Osteocyte (in vitro differentiated cells): ENCODE measurements around the gene THSD1. TPM values are rescaled to one million over a fixed set of nuclear protein-coding genes. Genes with fewer than 3 reads are reported as not detected.

Experiments used
- DNase-seq: peaks from one replicate; pipeline ENCODE4 v3.0.0; 2021; ENCODE audit warnings: mixed read lengths; ENCODE audit not compliant: unreplicated experiment; ENCODE audit errors: extremely low spot score
- H3K27ac Mint-ChIP-seq: one replicate; pipeline ENCODE4 v1.8.0; 2021; ENCODE audit warnings: mild to moderate bottlenecking, mixed read lengths; ENCODE audit not compliant: unreplicated experiment
- H3K27me3 Mint-ChIP-seq: one replicate; pipeline ENCODE4 v1.8.0; 2021; ENCODE audit warnings: mixed read lengths; ENCODE audit not compliant: unreplicated experiment
- H3K36me3 Mint-ChIP-seq: one replicate; pipeline ENCODE4 v1.8.0; 2021; ENCODE audit warnings: mixed read lengths; ENCODE audit not compliant: unreplicated experiment
- H3K4me1 Mint-ChIP-seq: one replicate; pipeline ENCODE4 v1.8.0; 2021; ENCODE audit warnings: mixed read lengths; ENCODE audit not compliant: unreplicated experiment
- H3K4me3 Mint-ChIP-seq: one replicate; pipeline ENCODE4 v1.8.0; 2021; ENCODE audit warnings: mild to moderate bottlenecking, moderate library complexity, mixed read lengths; ENCODE audit not compliant: unreplicated experiment
- H3K9me3 Mint-ChIP-seq: one replicate; pipeline ENCODE4 v1.8.0; 2021; ENCODE audit warnings: mixed read lengths; ENCODE audit not compliant: unreplicated experiment
- total RNA-seq: library from RNA; stranded (reverse); gene quantifications from 2 replicates; pipeline ENCODE4 v1.2.1, GENCODE V29; 2021
- TF ChIP-seq, protein P1 (sequence below): fragments of 200-600 bp; sonication (generic); IDR thresholded peaks from 2 replicates; pipeline ENCODE4 v1.5.0; 2021; ENCODE audit warnings: antibody characterized with exemption, mild to moderate bottlenecking, moderate library complexity

Gene THSD1
- total RNA-seq, 1 donor from 2014 or later, result 3.7 TPM

DNA sequence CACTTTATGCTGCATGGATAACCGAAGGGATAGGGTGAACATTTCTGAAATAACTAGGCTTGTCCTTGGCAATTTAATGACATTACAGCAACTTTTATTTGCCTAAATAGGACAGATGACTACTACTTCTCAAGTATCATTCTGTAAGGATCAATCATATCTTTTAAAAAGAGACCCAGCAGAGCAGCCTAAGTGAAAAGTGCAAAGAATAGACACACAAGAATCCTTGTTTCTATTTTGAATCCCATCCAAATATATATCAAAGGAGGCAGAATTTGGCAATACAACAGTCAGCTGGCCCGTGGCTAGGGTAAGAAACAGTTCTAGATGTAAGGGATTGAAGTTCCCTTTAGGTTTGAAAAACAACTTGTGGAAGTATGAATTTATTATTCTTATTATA is 6.9 kb downstream of the THSD1 start:
- H3K9me3 Mint-ChIP-seq, result no peaks in the 10 kb centered on the region
- no peak overlapping the region for H3K27ac Mint-ChIP-seq
- no peak for DNase-seq
- no peaks in the 10 kb centered on the region for H3K27me3 Mint-ChIP-seq
- peaks cover 2% of the 10 kb centered on the region for H3K36me3 Mint-ChIP-seq
- TF ChIP-seq, protein P1, sequence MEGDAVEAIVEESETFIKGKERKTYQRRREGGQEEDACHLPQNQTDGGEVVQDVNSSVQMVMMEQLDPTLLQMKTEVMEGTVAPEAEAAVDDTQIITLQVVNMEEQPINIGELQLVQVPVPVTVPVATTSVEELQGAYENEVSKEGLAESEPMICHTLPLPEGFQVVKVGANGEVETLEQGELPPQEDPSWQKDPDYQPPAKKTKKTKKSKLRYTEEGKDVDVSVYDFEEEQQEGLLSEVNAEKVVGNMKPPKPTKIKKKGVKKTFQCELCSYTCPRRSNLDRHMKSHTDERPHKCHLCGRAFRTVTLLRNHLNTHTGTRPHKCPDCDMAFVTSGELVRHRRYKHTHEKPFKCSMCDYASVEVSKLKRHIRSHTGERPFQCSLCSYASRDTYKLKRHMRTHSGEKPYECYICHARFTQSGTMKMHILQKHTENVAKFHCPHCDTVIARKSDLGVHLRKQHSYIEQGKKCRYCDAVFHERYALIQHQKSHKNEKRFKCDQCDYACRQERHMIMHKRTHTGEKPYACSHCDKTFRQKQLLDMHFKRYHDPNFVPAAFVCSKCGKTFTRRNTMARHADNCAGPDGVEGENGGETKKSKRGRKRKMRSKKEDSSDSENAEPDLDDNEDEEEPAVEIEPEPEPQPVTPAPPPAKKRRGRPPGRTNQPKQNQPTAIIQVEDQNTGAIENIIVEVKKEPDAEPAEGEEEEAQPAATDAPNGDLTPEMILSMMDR, result no peak
- no peaks in the 10 kb centered on the region for H3K4me1 Mint-ChIP-seq
- no peak overlapping the region for H3K4me3 Mint-ChIP-seq

DNA sequence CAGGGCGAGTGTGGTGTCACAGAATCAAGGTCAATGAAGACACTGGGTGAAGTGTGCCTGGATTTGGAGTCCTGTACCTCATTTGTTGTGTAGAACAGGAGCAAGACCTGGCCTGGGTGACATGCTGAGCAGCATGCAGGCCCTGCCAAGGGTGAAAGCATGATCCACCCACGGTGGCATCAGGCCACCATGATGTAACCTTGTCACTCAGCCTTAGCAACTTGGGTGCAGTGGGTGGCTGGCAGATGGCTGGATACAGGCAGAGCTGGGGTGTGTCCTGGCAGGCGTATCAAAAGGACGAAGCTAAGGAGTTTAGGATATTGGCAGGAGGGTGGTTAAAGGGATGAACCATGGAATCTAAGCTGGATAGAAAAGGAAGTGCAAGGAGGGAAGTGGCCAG is 10.3 kb downstream of the THSD1 start:
- Mint-ChIP-seq H3K36me3 (peaks cover 2% of the 10 kb centered on the region), H3K4me1 (no peaks in the 10 kb centered on the region), H3K9me3 (no peaks in the 10 kb centered on the region), H3K4me3 (no peak overlapping the region), H3K27ac (no peak overlapping the region), H3K27me3 (no peaks in the 10 kb centered on the region)
- DNase-seq, result no peak
- TF ChIP-seq, protein P1, result no peak

DNA sequence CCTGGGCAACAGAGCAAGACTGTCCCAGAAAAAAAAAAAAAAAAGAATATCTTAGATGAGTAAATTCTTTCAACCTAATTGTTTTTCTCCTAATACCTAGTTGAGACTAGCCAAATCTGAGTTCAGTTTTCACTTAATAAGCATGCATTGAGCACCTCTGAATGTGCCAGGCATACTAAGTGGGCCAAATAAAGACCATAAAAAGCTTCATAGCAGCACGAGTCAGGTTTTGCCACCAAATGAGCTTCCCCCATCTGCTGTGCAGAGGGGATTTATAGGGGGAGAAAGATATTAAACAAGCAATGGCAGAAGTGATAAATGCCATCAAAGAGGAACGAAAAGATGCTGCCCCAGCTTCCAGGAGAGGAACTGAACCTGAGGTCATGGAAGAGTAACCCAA is 11.4 kb downstream of the THSD1 start:
- Mint-ChIP-seq H3K27me3 (no peaks in the 10 kb centered on the region), H3K9me3 (no peaks in the 10 kb centered on the region), H3K4me1 (no peaks in the 10 kb centered on the region), H3K4me3 (no peak overlapping the region), H3K36me3 (peaks cover 2% of the 10 kb centered on the region), H3K27ac (no peak overlapping the region)
- DNase-seq, result no peak
- TF ChIP-seq, protein P1, result no peak

DNA sequence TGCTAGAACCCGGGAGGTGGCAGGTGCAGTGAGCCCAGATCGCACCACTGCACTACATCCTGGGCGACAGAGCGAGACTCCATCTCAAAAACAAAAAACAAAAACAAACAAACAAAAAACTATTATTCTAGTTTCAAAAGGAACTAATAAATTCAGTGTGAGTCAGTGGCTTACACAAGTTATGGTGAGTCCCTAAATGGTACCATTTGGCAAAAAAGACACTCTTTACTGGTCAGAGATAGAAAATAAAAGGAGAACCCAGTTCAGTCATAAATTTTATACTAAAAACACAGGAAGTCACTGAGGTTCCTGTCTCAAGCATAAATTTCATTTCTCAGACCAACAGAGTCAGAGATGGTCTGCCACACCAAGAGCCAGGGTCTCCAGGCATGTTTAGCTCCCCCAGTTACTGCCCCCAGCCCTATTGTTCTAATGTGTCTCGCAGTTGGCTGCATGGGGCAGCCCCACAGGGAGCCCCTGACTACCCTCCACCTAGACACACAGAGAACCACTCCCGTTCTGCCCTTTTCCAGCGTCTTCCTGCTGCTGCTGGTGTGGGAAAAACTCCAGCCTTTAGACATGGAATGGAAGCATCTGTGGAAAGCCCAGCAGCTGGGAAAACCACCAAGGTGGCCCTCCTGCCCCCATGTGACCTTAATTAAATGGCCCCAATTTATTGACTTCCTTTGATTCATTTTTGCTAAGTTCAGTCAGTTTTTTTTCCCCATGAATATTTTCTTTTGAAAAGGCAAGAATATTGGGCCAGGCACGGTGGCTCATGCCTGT is 12.2 kb downstream of the THSD1 start:
- Mint-ChIP-seq H3K4me3 (no peak overlapping the region), H3K27ac (no peak overlapping the region), H3K9me3 (no peaks in the 10 kb centered on the region), H3K4me1 (no peaks in the 10 kb centered on the region), H3K36me3 (peaks cover 2% of the 10 kb centered on the region), H3K27me3 (no peaks in the 10 kb centered on the region)
- DNase-seq, result no peak
- TF ChIP-seq, protein P1, result no peak

DNA sequence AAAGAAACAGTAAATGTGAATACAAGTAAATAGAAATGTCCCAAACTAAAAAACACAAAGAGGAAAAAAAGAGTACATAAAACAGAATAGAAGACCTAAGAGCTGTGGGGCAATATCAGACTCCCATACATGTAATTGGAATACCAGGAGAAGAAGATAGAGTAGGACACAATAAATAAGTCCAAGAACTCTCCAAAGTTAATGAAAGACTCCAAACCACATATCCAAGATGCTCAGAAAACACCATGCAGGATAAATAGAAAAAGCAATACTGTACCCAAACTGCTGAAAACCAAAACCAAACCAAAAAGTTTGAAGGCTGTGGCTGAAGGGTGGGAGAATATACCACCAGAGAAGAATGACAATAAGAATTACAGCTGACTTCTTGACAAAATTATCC is 18.3 kb downstream of the THSD1 start:
- TF ChIP-seq, protein P1, result no peak
- no peak for DNase-seq
- H3K36me3 Mint-ChIP-seq, result peaks cover 4% of the 10 kb centered on the region
- H3K27me3 Mint-ChIP-seq, result no peaks in the 10 kb centered on the region
- H3K4me3 Mint-ChIP-seq, result no peak overlapping the region
- no peaks in the 10 kb centered on the region for H3K4me1 Mint-ChIP-seq
- H3K27ac Mint-ChIP-seq, result no peak overlapping the region
- H3K9me3 Mint-ChIP-seq, result peaks cover 7% of the 10 kb centered on the region
